Measurements from ENCODE around the gene FLNC. TPM values are rescaled to one million over a fixed set of nuclear protein-coding genes. Genes with fewer than 3 reads are reported as not detected.
A peak's percentile ranks its signal among the peaks of the same experiment; 100 is the strongest.

FLNC gene
- total RNA-seq, 3 donors from 2014 or later: 6.9 to 267 (median 15.0) TPM

GRCh38 chr7:128838109-128838779 is 8.0 kb downstream of the FLNC start:
- H3K36me3 ChIP-seq (ENCODE audit: low read depth): no peaks in the 10 kb centered on the region
- no peak for DNase-seq
- ATAC-seq: no peak
- intact Hi-C loops (cut with DNase I, micrococcal nuclease): no loop called here
- H3K9me3 ChIP-seq: no peaks in the 10 kb centered on the region
- H3K4me1 ChIP-seq (ENCODE audit: low read depth): no peaks in the 10 kb centered on the region
- H3K4me3 ChIP-seq: no peak overlapping the region
- TF ChIP-seq, protein P1, sequence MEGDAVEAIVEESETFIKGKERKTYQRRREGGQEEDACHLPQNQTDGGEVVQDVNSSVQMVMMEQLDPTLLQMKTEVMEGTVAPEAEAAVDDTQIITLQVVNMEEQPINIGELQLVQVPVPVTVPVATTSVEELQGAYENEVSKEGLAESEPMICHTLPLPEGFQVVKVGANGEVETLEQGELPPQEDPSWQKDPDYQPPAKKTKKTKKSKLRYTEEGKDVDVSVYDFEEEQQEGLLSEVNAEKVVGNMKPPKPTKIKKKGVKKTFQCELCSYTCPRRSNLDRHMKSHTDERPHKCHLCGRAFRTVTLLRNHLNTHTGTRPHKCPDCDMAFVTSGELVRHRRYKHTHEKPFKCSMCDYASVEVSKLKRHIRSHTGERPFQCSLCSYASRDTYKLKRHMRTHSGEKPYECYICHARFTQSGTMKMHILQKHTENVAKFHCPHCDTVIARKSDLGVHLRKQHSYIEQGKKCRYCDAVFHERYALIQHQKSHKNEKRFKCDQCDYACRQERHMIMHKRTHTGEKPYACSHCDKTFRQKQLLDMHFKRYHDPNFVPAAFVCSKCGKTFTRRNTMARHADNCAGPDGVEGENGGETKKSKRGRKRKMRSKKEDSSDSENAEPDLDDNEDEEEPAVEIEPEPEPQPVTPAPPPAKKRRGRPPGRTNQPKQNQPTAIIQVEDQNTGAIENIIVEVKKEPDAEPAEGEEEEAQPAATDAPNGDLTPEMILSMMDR (IDR thresholded peaks at IDR 0.05): no peak

DNA sequence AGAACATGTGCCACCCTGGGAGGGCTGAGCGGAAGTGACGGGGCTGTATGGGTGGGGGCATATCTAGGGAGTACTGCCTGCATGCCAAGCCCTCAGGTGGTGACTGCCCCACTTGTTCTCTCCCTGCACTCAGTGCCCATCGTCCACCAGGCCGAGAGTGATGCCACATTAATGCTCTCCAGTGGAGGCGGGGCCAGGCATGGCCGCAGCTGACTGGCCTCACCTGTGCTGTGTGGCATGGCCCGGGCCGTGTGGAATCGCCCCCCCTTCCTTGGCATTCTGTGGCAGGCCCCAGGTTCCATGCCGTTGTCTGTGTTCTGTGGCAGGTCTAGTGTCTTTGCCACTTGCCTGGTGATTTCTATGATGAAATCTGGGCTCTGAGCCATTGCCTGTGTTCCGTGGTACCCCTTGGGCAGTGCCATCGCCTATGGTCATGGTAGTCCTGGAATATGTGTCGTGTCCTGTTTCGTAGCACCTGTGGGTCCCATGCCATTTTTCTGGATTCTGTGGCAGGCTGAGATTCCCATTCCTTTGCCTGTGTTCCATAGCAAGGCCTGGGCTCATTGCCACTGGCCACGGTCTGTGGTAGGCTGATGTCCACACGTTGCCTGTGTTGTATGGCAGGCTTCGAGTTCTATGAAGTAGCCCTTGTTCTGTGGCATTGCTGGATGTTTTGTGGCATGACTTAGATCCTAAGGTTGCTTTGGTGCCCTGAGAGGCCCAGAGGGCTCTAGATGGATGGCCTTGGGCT is 8.9 kb downstream of the FLNC start:
- intact Hi-C loops (cut with DNase I, micrococcal nuclease): no loop called here
- Histone ChIP-seq H3K4me1 (ENCODE audit: low read depth) (no peaks in the 10 kb centered on the region), H3K4me3 (no peak overlapping the region), H3K9me3 (no peaks in the 10 kb centered on the region), H3K36me3 (ENCODE audit: low read depth) (no peaks in the 10 kb centered on the region)
- ATAC-seq (no peak), DNase-seq (peak in 1 of 3 donors; percentile 44)
- TF ChIP-seq, protein P1 (IDR thresholded peaks at IDR 0.05): no peak

DNA sequence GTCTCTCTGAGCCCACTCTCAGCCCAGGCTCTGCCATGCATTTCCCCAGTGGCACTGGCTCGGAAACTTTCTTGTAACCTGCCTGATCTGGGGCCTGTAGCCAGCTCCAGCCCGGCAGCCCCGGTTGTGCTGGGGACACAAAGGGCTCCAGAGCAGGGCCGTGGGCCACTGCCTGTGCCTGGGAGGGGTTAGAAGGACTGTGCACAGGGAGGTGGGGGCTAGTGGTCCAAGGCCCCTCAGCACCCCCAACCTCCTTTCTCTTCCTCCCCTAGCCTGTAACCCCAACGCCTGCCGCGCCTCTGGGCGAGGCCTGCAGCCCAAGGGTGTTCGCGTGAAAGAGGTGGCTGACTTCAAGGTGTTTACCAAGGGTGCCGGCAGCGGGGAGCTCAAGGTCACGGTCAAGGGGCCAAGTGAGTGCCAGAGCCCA is 9.6 kb downstream of the FLNC start:
- Histone ChIP-seq H3K9me3 (no peaks in the 10 kb centered on the region), H3K4me1 (ENCODE audit: low read depth) (no peaks in the 10 kb centered on the region), H3K36me3 (ENCODE audit: low read depth) (no peaks in the 10 kb centered on the region), H3K4me3 (no peak overlapping the region)
- intact Hi-C loops (cut with DNase I, micrococcal nuclease): no loop called here
- TF ChIP-seq, protein P1 (IDR thresholded peaks at IDR 0.05): no peak
- DNase-seq: peak in 1 of 3 donors; percentile 49
- no peak for ATAC-seq

DNA sequence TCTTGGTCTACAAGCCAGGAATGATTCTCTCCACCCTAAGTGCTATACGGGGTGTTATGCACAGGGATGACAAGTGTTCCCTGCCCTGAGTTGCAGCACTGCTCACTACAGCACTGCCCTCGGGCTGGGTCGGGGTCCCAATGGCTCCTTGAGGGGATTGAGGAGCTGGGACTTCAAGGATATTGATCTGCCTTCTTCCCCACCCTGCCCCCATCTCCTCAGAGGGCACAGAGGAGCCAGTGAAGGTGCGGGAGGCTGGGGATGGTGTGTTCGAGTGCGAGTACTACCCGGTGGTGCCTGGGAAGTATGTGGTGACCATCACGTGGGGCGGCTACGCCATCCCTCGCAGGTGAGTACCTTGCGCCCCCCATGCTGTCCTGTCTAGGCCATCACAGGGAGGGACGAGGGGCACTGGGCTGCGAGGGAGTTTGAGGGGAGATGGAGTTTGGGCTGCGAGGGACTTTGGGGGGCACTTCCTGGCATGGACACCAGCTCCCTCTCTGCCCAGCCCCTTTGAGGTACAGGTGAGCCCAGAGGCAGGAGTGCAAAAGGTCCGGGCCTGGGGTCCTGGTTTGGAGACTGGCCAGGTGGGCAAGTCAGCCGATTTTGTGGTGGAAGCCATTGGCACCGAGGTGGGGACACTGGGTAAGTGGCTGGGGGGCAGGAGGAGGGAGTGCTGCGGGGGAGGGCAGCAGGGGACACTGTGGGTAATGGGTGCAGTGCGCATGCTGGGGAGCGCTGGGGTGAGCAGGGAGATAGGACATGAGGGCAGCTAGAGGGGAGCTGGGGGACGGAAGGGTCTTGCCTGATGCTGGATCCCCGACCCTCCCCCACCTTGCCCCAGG is 10.3 kb downstream of the FLNC start:
- no peak for ATAC-seq
- no peaks in the 10 kb centered on the region for H3K36me3 ChIP-seq (ENCODE audit: low read depth)
- H3K4me3 ChIP-seq: no peak overlapping the region
- no peaks in the 10 kb centered on the region for H3K9me3 ChIP-seq
- peak in 1 of 3 donors; percentile 47 for DNase-seq
- TF ChIP-seq, protein P1 (IDR thresholded peaks at IDR 0.05): no peak
- intact Hi-C loops (cut with DNase I, micrococcal nuclease): no loop called here
- H3K4me1 ChIP-seq (ENCODE audit: low read depth): no peaks in the 10 kb centered on the region

DNA sequence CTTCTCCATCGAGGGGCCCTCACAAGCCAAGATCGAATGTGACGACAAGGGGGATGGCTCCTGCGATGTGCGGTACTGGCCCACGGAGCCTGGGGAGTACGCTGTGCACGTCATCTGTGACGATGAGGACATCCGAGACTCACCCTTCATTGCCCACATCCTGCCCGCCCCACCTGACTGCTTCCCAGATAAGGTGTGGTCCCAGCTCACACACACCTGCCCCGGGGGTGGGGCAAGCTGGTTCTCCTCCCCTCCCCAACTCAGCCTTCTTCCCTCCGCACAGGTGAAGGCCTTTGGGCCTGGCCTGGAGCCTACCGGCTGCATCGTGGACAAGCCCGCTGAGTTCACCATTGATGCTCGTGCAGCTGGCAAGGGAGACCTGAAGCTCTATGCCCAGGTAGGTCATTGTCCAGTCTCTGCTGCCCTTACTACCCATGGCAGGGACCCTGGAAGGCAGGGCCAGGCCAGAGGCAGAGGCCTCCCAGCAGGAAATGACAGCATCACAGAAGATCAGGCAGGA is 11.0 kb downstream of the FLNC start:
- no peaks in the 10 kb centered on the region for H3K36me3 ChIP-seq (ENCODE audit: low read depth)
- no peaks in the 10 kb centered on the region for H3K9me3 ChIP-seq
- peak; percentile 85 for ATAC-seq
- TF ChIP-seq, protein P1 (IDR thresholded peaks at IDR 0.05): no peak
- intact Hi-C loops (cut with DNase I, micrococcal nuclease): no loop called here
- no peak overlapping the region for H3K4me3 ChIP-seq
- peak; percentile 63 to 79 (median 73) for DNase-seq
- no peaks in the 10 kb centered on the region for H3K4me1 ChIP-seq (ENCODE audit: low read depth)
